ENCODE results near the gene SMARCAL1. TPM values are rescaled to one million over a fixed set of nuclear protein-coding genes. Genes with fewer than 3 reads are reported as not detected.
"Not testable (repeated sequence)": the region's sequence is repeated elsewhere in the genome, so short reads cannot be mapped to it uniquely, and the experiment has no call there.

Gene SMARCAL1
- total RNA-seq (2014; rRNA removed; shearing (Covaris generic)): 10.7 and 14.0 TPM in 2 replicates

GRCh38 chr2:216412022-216412999 is at the start of gene SMARCAL1:
TSS of gene SMARCAL1 (plus strand) at chr2:216412484. CDS start at chr2:216414705, 2,221 bp downstream.
- Histone ChIP-seq H3K4me3 (ENCODE audit: insufficient read depth, low read depth, low read length) (peak within 1 kb of the TSS; percentile 75), H3K36me3 (replicated peaks; ENCODE audit: control insufficient read depth, insufficient read depth, low read length) (no peaks in the 10 kb centered on the region; the same call in 1 of the 2 replicates), H3K27me3 (ENCODE audit: control insufficient read depth, insufficient read depth, low read length) (no peaks in the 10 kb centered on the region)
- DNase-seq: peak; percentile 94

DNA sequence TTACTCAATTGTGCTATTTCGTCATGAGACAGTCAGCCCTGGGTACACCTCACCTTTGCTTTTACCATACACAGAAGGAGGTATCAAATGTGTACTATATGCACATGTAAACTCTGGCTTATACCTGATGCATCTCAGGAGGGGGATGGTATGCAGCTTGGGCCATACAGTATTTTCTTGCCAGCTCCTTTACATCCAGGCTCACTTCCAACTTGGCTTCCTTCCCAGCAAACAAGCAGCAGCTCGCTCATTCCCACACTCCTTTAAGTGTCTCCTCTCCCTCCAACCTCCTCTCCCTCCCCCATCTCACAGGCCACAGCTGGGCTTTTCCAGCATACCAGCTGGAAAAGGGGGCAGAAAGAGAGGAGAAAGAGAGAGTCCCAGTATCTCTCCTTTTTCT is 49.6 kb upstream of the SMARCAL1 start:
- Histone ChIP-seq H3K27me3 (ENCODE audit: control insufficient read depth, insufficient read depth, low read length) (no peaks in the 10 kb centered on the region; the same call in 1 of the 2 replicates), H3K36me3 (replicated peaks; ENCODE audit: control insufficient read depth, insufficient read depth, low read length) (no peaks in the 10 kb centered on the region), H3K4me3 (ENCODE audit: insufficient read depth, low read depth, low read length) (no peak overlapping the region)
- no peak for DNase-seq

DNA sequence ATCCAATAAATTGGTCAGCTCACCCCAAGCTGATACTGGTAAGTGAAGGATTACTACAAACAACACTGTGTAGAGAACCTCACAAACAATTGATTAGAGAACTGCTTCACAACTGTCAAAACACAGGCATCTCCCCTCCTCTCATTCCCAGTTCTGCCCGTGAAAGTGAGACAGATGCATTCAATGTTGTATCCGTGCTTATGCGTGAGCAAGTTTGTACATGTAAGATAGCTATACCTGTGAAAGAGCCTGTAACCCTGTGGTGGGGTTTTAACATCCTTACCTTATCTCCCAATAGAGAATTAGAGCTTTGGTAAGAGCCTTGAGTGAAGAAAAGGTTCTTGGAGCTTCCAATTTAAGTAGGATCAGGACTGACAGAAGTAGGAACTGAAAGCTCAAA is 49.1 kb upstream of the SMARCAL1 start:
- no peak for DNase-seq
- no peaks in the 10 kb centered on the region for H3K36me3 ChIP-seq (replicated peaks; ENCODE audit: control insufficient read depth, insufficient read depth, low read length)
- peaks cover 2% of the 10 kb centered on the region; the same call in 1 of the 2 replicates for H3K27me3 ChIP-seq (ENCODE audit: control insufficient read depth, insufficient read depth, low read length)
- H3K4me3 ChIP-seq (ENCODE audit: insufficient read depth, low read depth, low read length): no peak overlapping the region

DNA sequence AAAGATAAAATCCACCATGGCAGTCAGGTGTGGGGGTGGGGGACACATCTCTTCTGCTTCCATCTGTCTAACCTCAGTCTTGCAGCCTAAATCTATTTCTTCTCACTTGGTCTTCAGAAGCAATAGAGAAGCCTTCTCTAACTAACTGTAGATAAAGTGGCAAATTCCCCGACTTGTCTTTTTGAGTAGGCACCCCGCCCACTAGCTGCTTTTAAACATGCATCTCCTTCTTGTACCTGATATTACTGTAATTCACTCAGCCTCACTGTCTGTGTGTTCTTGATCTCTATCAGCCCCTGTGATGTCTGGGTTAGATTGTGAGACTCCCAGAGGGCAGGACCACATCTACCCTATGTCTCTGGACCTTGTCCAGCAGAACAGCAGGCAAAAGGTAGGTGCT is 46.8 kb upstream of the SMARCAL1 start:
- Histone ChIP-seq H3K4me3 (ENCODE audit: insufficient read depth, low read depth, low read length) (no peak overlapping the region), H3K36me3 (replicated peaks; ENCODE audit: control insufficient read depth, insufficient read depth, low read length) (no peaks in the 10 kb centered on the region), H3K27me3 (ENCODE audit: control insufficient read depth, insufficient read depth, low read length) (peaks cover 14% of the 10 kb centered on the region)
- no peak for DNase-seq

DNA sequence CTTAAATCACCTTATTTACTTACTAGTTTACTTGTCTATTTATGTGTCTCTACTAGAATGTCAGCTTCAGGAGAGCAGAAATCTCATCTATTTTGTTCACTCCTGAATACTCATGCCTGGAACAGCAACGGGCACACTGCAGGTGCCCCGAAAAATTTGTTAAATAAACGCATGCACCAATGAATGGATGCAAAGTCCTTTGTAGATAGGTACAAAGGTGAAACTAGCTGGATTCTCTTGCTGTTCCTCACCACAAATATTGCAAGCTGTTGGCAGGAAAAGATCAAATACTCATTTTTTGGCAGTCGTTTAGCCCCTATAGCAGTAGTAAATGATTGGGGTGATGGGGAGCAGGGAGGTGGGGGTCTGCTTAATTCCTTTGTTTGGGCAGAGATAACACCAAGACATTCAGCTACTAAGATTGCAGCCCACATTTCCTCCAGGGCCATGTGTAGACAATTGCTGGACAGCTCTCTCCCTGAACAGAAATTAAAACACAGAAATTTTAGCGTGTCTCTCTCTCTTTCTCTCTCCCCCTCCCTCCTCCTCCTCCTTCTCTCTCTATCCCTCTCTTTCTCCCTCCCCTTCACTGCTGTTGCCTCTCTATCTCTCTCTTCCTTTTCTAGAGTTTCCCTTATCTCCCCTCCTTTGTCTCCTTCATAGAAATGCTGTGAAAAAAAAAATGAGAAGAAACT is 45.4 kb upstream of the SMARCAL1 start:
- H3K4me3 ChIP-seq (ENCODE audit: insufficient read depth, low read depth, low read length): no peak overlapping the region
- no peaks in the 10 kb centered on the region for H3K36me3 ChIP-seq (replicated peaks; ENCODE audit: control insufficient read depth, insufficient read depth, low read length)
- DNase-seq: no peak
- H3K27me3 ChIP-seq (ENCODE audit: control insufficient read depth, insufficient read depth, low read length): peaks cover 24% of the 10 kb centered on the region

DNA sequence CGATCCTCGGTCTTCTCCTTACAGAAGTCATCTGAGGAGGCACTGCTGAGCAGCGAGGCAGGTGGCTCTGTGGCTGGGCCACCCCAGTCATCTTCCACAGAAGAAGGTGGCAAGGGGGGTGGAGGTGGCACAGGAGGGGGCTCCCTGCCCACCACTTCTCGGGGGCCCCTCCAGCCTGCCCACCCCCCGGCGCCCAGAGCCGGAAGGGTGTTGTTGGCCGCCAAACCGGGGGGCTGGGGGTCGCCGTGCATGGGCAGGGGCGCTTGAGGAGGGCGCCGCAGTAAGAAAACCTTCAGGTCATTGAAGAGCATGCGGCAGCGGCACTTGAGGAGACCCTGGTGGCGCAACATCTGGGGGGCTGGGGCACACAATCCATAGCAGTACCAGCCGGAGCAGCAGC is 42.5 kb upstream of the SMARCAL1 start:
- Histone ChIP-seq H3K36me3 (replicated peaks; ENCODE audit: control insufficient read depth, insufficient read depth, low read length) (no peaks in the 10 kb centered on the region), H3K4me3 (ENCODE audit: insufficient read depth, low read depth, low read length) (no peak overlapping the region), H3K27me3 (ENCODE audit: control insufficient read depth, insufficient read depth, low read length) (peaks cover 29% of the 10 kb centered on the region)
- DNase-seq: peak; percentile 36

DNA sequence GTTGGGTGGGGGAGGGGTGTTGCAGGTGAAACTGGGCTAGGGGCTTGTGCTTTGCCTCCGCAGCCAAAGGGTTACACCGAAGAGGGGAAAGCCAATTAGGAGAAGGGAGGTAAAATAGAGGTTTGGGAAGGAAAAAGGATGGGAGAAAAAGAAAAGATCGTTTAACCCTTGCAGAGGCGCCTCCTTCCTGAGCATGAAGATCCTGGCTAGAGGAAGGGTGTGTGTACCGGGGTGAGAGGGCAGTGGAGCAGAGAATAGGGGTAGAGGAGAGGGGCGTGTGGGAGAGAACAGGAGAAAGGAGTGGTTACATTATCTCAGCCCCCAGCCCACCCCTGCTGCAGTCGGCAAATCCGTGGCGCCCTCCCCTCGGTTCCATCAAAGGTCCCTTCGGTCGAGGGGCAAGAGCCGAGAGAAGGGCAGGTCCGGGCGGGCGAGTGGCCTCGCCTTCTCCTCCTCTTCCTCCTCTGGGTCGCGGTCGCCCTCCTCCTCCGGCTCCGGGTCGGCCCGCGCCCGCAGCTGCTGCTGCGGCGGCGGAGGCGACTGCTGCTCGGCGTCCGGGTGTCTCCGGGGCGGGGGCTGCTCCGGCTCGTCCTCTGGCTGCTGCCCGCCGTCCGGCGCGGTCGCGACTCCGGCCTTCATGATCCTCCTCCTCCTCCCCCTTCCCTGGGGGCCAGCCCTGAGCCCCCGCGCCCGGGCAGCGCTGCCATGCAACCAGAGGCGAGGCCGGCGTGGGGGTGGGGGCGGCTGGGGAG is 41.1 kb upstream of the SMARCAL1 start:
- peak overlapping the region; percentile 64 for H3K4me3 ChIP-seq (ENCODE audit: insufficient read depth, low read depth, low read length)
- peak; percentile 83 for DNase-seq
- no peaks in the 10 kb centered on the region for H3K36me3 ChIP-seq (replicated peaks; ENCODE audit: control insufficient read depth, insufficient read depth, low read length)
- peaks cover 29% of the 10 kb centered on the region for H3K27me3 ChIP-seq (ENCODE audit: control insufficient read depth, insufficient read depth, low read length)

DNA sequence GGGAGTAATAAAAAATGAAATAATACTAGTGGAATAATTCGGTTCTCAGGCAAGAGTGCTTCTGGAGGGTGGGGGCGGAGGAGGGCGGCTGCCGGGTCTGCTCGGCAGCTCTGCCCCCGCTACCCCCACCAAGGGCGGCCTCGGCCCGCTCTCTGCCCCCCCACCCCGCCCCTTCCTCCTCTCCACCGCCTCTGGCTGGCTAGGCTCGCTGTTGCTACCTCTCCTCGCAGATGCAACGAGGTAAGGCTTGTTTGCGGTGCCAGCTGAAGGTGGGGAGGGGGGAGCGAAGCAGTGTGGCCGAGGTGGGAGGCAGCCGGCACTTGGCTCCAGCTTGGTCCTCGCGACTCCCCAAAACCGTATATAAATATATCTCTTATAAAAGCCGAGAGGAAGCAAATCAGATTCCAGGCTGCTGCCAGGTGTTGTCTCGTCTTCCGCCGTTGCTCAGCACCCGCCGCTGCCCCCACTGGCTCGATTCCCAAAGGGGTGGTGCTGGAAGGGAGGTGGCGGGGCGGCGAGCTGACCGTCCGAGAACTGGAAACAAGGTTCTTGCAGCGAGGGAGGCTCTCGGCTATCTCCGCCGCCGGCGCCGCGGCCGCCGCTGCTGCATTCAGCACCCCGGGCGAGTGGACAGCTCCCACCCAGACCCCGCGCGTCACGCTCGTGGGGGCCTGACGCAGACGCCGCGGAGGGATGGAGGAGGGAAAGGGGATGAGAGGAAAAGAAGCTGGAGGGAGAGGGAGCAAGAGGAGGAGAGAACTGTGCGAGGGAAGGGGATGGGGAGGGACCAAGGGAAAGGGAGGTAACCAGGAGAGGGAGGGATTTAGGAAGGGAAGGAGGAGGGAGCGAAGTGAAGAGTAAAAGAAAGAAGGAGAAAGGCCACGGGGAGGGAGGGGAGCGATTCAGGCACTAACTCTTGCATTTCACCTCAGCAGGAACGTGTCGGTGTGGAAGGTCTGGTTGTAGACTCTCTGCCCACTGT is 40.3 kb upstream of the SMARCAL1 start, which contains the start of gene MARCHF4:
MARCHF4 (minus strand) TSS at position 763 of the 982 bp plus-strand sequence. CDS start 2,223 bp downstream, outside the sequence.
- DNase-seq: peak; percentile 89
- Histone ChIP-seq H3K4me3 (ENCODE audit: insufficient read depth, low read depth, low read length) (peak within 1 kb of the TSS; percentile 64), H3K36me3 (replicated peaks; ENCODE audit: control insufficient read depth, insufficient read depth, low read length) (no peaks in the 10 kb centered on the region), H3K27me3 (ENCODE audit: control insufficient read depth, insufficient read depth, low read length) (peaks cover 29% of the 10 kb centered on the region)

DNA sequence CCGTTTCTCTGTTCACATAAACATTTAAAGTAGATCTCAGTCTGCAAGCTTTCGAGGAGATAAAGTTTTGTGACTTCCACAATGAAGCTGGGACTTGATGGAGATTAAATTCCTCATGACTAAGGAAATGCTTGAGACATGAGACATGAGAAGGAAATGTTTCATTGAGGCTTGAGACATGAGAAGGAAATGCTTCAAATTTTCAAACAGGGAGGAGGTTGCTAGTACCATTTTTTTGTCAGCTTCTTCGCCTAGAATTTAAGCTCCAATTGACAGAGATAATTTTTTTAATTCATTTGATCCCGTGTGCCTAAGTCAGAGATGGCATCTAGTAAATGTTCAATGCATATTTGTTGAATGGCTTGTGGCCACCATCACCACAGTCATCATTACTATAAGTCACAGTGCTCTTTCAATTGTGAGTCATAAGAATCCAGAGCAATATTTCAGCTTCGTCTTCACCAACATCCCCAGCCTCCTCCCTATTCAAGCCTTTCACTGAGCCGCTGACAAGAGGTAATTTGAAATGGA is 39.5 kb upstream of the SMARCAL1 start:
- H3K27me3 ChIP-seq (ENCODE audit: control insufficient read depth, insufficient read depth, low read length): peaks cover 28% of the 10 kb centered on the region
- no peak for DNase-seq
- H3K4me3 ChIP-seq (ENCODE audit: insufficient read depth, low read depth, low read length): peak overlapping the region; percentile 64
- H3K36me3 ChIP-seq (replicated peaks; ENCODE audit: control insufficient read depth, insufficient read depth, low read length): no peaks in the 10 kb centered on the region

- DNase-seq: no peak
- Histone ChIP-seq H3K4me3 (ENCODE audit: insufficient read depth, low read depth, low read length) (no peak overlapping the region), H3K27me3 (ENCODE audit: control insufficient read depth, insufficient read depth, low read length) (peaks cover 26% of the 10 kb centered on the region), H3K36me3 (replicated peaks; ENCODE audit: control insufficient read depth, insufficient read depth, low read length) (no peaks in the 10 kb centered on the region)
These were observed 38.4 kb upstream of the SMARCAL1 start for GRCh38 chr2:216373896-216374295.

GRCh38 chr2:216375286-216375685 is 37.0 kb upstream of the SMARCAL1 start:
- Histone ChIP-seq H3K36me3 (replicated peaks; ENCODE audit: control insufficient read depth, insufficient read depth, low read length) (no peaks in the 10 kb centered on the region), H3K27me3 (ENCODE audit: control insufficient read depth, insufficient read depth, low read length) (peaks cover 17% of the 10 kb centered on the region), H3K4me3 (ENCODE audit: insufficient read depth, low read depth, low read length) (no peak overlapping the region)
- DNase-seq: no peak

GRCh38 chr2:216379977-216380376 is 32.3 kb upstream of the SMARCAL1 start:
- no peak for DNase-seq
- Histone ChIP-seq H3K4me3 (ENCODE audit: insufficient read depth, low read depth, low read length) (no peak overlapping the region), H3K27me3 (ENCODE audit: control insufficient read depth, insufficient read depth, low read length) (no peaks in the 10 kb centered on the region; the same call in 1 of the 2 replicates), H3K36me3 (replicated peaks; ENCODE audit: control insufficient read depth, insufficient read depth, low read length) (no peaks in the 10 kb centered on the region)

GRCh38 chr2:216384409-216384808 is 27.9 kb upstream of the SMARCAL1 start:
- DNase-seq: not testable (repeated sequence)

More at GRCh38 chr2:216384409-216384808, 27.9 kb upstream of the SMARCAL1 start:
- H3K27me3 ChIP-seq (ENCODE audit: control insufficient read depth, insufficient read depth, low read length); H3K4me3 ChIP-seq (ENCODE audit: insufficient read depth, low read depth, low read length); H3K36me3 ChIP-seq (replicated peaks; ENCODE audit: control insufficient read depth, insufficient read depth, low read length): not testable (repeated sequence)
